ENCODE results near the gene MRFAP1. TPM values are rescaled to one million over a fixed set of nuclear protein-coding genes. Genes with fewer than 3 reads are reported as not detected.
"Not testable (repeated sequence)": the region's sequence is repeated elsewhere in the genome, so short reads cannot be mapped to it uniquely, and the experiment has no call there.

The MRFAP1 gene
- total RNA-seq, 2 experiments from 2014 or later = 91.3 to 107 TPM

- no peaks in the 10 kb centered on the region for H3K27me3 Mint-ChIP-seq
- POLR2A ChIA-PET = no interaction called here
- no peak for DNase-seq
- peaks cover 15% of the 10 kb centered on the region for H3K36me3 Mint-ChIP-seq (ENCODE audit: low read depth)
- peaks cover 11% of the 10 kb centered on the region for H3K4me1 Mint-ChIP-seq
- H3K4me3 Mint-ChIP-seq = no peak overlapping the region
- H3K27ac Mint-ChIP-seq = no peak overlapping the region
- H3K9me3 Mint-ChIP-seq = no peaks in the 10 kb centered on the region
- CTCF ChIA-PET = interaction anchor here (1.1 to 1.4 kb wide), 3 partner anchors 8 to 28 kb away, joined by 3 read pairs; no protein-coding TSS in a partner anchor
Measured at GRCh38 chr4:6647582-6648230, 7.2 kb downstream of the MRFAP1 start.

GRCh38 chr4:6649216-6649615 is 8.7 kb downstream of the MRFAP1 start:
- Mint-ChIP-seq H3K36me3 (ENCODE audit: low read depth) (peaks cover 3% of the 10 kb centered on the region), H3K27ac (no peak overlapping the region), H3K4me1 (no peaks in the 10 kb centered on the region), H3K9me3 (no peaks in the 10 kb centered on the region), H3K27me3 (no peaks in the 10 kb centered on the region), H3K4me3 (no peak overlapping the region)
- DNase-seq = no peak
- ChIA-PET POLR2A (no interaction called here), CTCF (no interaction called here)

- POLR2A ChIA-PET; H3K4me3 Mint-ChIP-seq; DNase-seq; H3K27me3 Mint-ChIP-seq; H3K27ac Mint-ChIP-seq; H3K4me1 Mint-ChIP-seq; H3K9me3 Mint-ChIP-seq; CTCF ChIA-PET; H3K36me3 Mint-ChIP-seq (ENCODE audit: low read depth): not testable (repeated sequence)
Measured at GRCh38 chr4:6654211-6654610, 13.7 kb downstream of the MRFAP1 start.

DNA sequence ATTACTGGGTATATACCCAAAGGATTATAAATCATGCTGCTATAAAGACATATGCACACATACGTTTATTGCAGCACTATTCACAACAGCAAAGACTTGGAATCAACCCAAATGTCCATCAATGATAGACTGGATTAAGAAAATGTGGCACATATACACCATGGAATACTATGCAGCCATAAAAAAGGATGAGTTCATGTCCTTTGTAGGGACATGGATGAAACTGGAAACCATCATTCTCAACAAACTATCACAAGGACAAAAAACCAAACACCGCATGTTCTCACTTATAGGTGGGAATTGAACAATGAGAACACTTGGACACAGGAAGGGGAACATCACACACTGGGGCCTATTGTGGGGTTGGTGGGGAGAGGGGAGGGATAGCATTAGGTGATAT is 14.8 kb downstream of the MRFAP1 start:
- not testable (repeated sequence) for H3K9me3 Mint-ChIP-seq; H3K27ac Mint-ChIP-seq; H3K4me3 Mint-ChIP-seq; DNase-seq; H3K36me3 Mint-ChIP-seq (ENCODE audit: low read depth)
- ChIA-PET POLR2A (interaction anchor here (0.5 kb wide), 1 partner anchor 1123 kb away, joined by 3 read pairs; no protein-coding TSS in a partner anchor), CTCF (interaction anchor here (0.9 to 1.0 kb wide), 2 partner anchors 8 to 9 kb away, joined by 3 to 4 read pairs; no protein-coding TSS in a partner anchor)
- Mint-ChIP-seq H3K27me3 (peaks cover 18% of the 10 kb centered on the region), H3K4me1 (peaks cover 10% of the 10 kb centered on the region)

DNA sequence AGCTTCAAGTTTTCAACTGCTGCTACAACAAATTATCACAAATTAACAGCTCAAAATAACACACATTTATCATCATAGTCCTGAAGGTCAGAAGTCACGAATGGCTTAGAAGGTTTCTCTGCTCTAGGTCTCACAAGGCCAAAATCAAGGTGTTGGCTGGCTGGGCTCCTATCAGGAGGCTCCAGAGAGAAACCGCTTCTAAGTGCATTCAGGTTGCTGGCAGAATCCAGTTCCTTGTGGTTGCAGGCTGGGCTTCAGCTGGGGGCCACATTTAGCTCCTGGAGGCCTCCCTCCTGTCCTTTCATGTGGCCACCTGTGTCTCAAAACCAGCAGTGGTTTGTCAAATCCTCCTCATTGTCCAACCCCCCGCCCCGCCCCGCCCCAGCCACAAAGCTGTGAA is 15.4 kb downstream of the MRFAP1 start:
- peaks cover 21% of the 10 kb centered on the region for H3K27me3 Mint-ChIP-seq
- H3K36me3 Mint-ChIP-seq (ENCODE audit: low read depth) = no peaks in the 10 kb centered on the region
- DNase-seq = no peak
- H3K27ac Mint-ChIP-seq = no peak overlapping the region
- ChIA-PET CTCF (interaction anchor here (0.6 to 1.0 kb wide), 5 partner anchors 8 to 251 kb away, joined by 3 to 4 read pairs (median 3); no protein-coding TSS in a partner anchor), POLR2A (interaction anchor here (0.5 kb wide), 1 partner anchor 1123 kb away, joined by 3 read pairs; no protein-coding TSS in a partner anchor)
- H3K4me1 Mint-ChIP-seq = peaks cover 10% of the 10 kb centered on the region
- no peak overlapping the region for H3K4me3 Mint-ChIP-seq
- H3K9me3 Mint-ChIP-seq = no peaks in the 10 kb centered on the region

DNA sequence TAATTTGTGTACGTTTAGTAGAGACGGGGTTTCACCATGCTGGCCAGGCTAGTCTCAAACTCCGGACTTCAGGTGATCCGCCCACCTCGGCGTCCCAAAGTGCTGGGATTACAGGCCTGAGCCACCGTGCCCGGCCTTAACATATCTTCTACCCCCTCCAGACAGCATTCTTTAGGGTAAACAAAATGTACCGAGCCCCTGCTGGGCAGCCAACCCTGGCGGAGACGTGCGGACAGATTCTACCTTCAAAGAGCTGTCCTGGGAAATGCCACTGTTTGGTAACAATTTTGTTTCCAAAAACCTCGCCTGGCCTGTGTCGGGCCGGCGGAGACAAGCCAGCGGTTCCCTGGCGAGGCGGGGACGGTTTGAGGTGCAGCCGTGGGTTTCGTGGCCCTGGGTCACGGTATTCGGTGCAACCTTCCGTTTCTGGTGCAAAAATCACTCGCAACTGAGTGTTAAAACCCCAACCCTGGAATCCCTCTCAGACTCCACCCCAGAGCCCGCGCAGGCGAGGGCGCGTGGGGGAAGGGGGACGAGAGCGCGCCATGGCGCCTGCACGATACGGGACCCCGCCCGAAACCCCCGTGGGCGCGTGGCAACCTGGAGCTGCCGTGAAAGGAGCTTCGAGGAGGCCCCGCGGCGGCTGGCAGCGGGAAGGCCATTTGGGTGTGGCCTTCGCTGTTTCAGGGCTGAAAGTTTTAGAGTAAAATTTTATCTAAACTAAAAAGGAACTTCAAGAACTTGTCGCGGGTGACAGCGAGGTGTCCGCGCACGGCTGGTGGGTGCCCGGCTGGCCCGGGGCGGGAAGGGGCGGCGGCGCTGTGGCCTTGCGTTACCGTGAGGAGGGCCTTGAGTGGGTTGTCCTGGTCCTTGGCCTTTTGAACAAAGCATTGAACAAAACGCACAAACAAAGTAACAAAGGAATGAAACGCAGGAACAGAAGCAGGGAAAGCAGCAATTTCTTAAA is 17.0 kb downstream of the MRFAP1 start:
- CTCF ChIA-PET = interaction anchor here (0.8 to 1.6 kb wide), 6 partner anchors 11 to 137 kb away, joined by 3 to 4 read pairs (median 3); no protein-coding TSS in a partner anchor
- POLR2A ChIA-PET = no interaction called here
- peaks cover 10% of the 10 kb centered on the region for H3K4me1 Mint-ChIP-seq
- no peak overlapping the region for H3K4me3 Mint-ChIP-seq
- no peak overlapping the region for H3K27ac Mint-ChIP-seq
- H3K9me3 Mint-ChIP-seq = no peaks in the 10 kb centered on the region
- DNase-seq = no peak
- H3K27me3 Mint-ChIP-seq = peaks cover 35% of the 10 kb centered on the region
- no peaks in the 10 kb centered on the region for H3K36me3 Mint-ChIP-seq (ENCODE audit: low read depth)

- H3K9me3 Mint-ChIP-seq = no peaks in the 10 kb centered on the region
- DNase-seq = no peak
- H3K36me3 Mint-ChIP-seq (ENCODE audit: low read depth) = no peaks in the 10 kb centered on the region
- peaks cover 41% of the 10 kb centered on the region for H3K27me3 Mint-ChIP-seq
- POLR2A ChIA-PET = no interaction called here
- H3K27ac Mint-ChIP-seq = no peak overlapping the region
- peaks cover 10% of the 10 kb centered on the region for H3K4me1 Mint-ChIP-seq
- CTCF ChIA-PET = interaction anchor here (1.0 to 2.1 kb wide), 5 partner anchors 11 to 85 kb away, joined by 3 to 8 read pairs (median 3); no protein-coding TSS in a partner anchor
- peak overlapping the region; percentile 30 for H3K4me3 Mint-ChIP-seq
Measured at GRCh38 chr4:6658209-6658595, 17.7 kb downstream of the MRFAP1 start.

GRCh38 chr4:6658597-6659075 is 18.2 kb downstream of the MRFAP1 start:
- no peaks in the 10 kb centered on the region for H3K36me3 Mint-ChIP-seq (ENCODE audit: low read depth)
- peaks cover 46% of the 10 kb centered on the region for H3K27me3 Mint-ChIP-seq
- ChIA-PET CTCF (interaction anchor here (0.5 to 2.1 kb wide), 11 partner anchors 12 to 412 kb away, joined by 3 to 8 read pairs (median 3); partner anchors contain the start of gene MRFAP1), POLR2A (interaction anchor here (0.9 kb wide), 1 partner anchor 16 kb away, joined by 3 read pairs; a partner anchor contains a TSS)
- H3K9me3 Mint-ChIP-seq = no peaks in the 10 kb centered on the region
- H3K4me1 Mint-ChIP-seq = peaks cover 10% of the 10 kb centered on the region
- peak; percentile 21 for DNase-seq
- H3K4me3 Mint-ChIP-seq = peak overlapping the region; percentile 30
- no peak overlapping the region for H3K27ac Mint-ChIP-seq

- no peaks in the 10 kb centered on the region for H3K9me3 Mint-ChIP-seq
- peaks cover 10% of the 10 kb centered on the region for H3K4me1 Mint-ChIP-seq
- no peak overlapping the region for H3K27ac Mint-ChIP-seq
- peaks cover 49% of the 10 kb centered on the region for H3K27me3 Mint-ChIP-seq
- CTCF ChIA-PET = interaction anchor here (0.6 to 2.1 kb wide), 6 partner anchors 14 to 1539 kb away, joined by 3 to 8 read pairs (median 3); partner anchors contain the start of gene MRFAP1
- DNase-seq = no peak
- no peaks in the 10 kb centered on the region for H3K36me3 Mint-ChIP-seq (ENCODE audit: low read depth)
- POLR2A ChIA-PET = no interaction called here
- no peak overlapping the region for H3K4me3 Mint-ChIP-seq
Measured at GRCh38 chr4:6659897-6660296, 19.4 kb downstream of the MRFAP1 start.

DNA sequence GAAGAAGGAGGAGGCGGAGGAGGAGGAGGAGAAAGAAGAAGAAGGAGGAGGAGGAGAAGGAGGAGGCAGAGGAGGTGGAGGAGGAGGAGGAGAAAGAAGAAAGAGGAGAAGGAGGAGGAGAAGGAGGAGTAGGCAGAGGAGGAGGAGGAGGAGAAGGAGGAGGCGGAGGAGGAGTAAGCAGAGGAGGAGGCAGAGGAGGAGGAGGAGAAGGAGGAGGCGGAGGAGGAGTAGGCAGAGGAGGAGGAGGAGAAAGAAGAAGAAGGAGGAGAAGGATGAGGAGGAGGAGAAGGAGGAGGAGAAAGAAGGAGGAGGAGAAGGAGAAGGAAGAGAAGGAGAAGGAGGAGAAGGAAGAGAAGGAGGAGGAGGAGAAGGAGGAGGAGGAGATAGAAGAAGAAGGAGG is 19.9 kb downstream of the MRFAP1 start:
- Mint-ChIP-seq H3K27ac (no peak overlapping the region), H3K27me3 (peaks cover 49% of the 10 kb centered on the region), H3K4me1 (peaks cover 10% of the 10 kb centered on the region), H3K36me3 (ENCODE audit: low read depth) (no peaks in the 10 kb centered on the region), H3K4me3 (no peak overlapping the region), H3K9me3 (no peaks in the 10 kb centered on the region)
- no peak for DNase-seq
- CTCF ChIA-PET = interaction anchor here (0.8 to 2.1 kb wide), 4 partner anchors 14 to 109 kb away, joined by 3 to 8 read pairs (median 5); partner anchors contain the start of gene MRFAP1
- POLR2A ChIA-PET = no interaction called here

DNA sequence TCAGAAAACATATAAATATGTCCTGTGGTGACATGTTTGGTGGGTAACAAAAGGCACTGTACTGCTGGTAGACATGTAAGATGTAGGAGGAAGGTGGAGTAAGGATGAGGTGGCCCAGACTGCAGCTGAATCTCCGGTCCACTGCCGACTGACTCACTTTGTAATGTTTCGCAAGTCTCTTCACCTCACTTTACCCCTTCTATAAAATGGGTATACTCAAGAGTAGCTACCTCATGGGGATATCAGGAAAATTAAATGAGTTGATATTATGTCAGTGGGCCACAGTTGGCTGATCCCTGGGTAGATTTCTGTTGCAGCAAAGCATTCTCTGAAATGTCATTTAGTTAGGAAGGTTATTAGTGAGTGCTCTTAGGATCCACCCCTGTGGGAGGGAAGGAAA is 22.1 kb downstream of the MRFAP1 start:
- H3K4me3 Mint-ChIP-seq = no peak overlapping the region
- no peak overlapping the region for H3K27ac Mint-ChIP-seq
- H3K27me3 Mint-ChIP-seq = peaks cover 49% of the 10 kb centered on the region
- H3K36me3 Mint-ChIP-seq (ENCODE audit: low read depth) = no peaks in the 10 kb centered on the region
- ChIA-PET POLR2A (no interaction called here), CTCF (interaction anchor here (0.5 to 2.1 kb wide), 9 partner anchors 9 to 241 kb away, joined by 3 to 11 read pairs (median 3); partner anchors contain the start of gene MRFAP1)
- no peak for DNase-seq
- H3K4me1 Mint-ChIP-seq = peaks cover 10% of the 10 kb centered on the region
- H3K9me3 Mint-ChIP-seq = no peaks in the 10 kb centered on the region

DNA sequence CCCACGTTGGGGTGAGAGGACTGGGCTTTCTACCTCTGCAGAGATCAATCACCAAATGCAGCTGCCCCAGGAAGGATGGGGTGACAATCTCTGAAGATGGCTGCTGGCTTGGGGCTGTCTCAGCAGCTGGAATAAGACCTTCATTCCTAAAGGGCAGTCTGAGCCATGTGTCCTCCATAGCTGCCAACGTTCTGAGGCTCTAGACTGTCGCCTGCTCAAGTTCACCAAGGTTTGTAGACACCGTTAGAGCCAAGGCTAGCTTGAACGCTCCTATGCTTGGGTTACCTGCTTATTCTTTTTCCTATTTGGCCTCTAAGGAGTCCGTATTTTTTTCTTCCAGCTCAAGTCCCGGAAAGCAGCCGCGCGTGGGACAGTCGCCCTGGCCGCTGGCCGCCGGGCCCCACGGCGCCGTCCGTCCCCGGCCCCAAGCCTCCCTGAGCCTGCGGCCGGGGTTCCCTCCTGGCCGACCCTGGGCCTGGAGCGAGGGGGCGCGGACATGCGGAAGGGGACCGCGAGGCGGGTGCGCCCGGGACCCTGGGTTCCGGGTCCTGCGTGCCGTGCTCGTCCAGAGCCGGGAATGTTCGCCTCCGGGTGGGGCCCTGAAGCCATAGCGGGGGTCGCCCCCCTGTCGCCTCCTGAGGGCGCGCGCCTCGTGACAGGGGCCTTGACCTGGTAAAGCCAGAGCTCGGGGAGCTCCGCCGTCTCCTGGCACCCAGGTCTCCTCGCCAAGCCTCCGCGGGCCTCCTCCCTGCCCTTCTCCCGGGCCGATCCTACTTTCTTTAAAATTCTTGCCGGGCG is 23.3 kb downstream of the MRFAP1 start:
- POLR2A ChIA-PET = interaction anchor here (0.9 kb wide), 1 partner anchor 10 kb away, joined by 9 read pairs; a partner anchor contains a TSS
- Mint-ChIP-seq H3K4me1 (peaks cover 4% of the 10 kb centered on the region), H3K36me3 (ENCODE audit: low read depth) (no peaks in the 10 kb centered on the region), H3K4me3 (peak overlapping the region; percentile 8), H3K9me3 (no peaks in the 10 kb centered on the region), H3K27ac (no peak overlapping the region), H3K27me3 (peaks cover 43% of the 10 kb centered on the region)
- DNase-seq = no peak
- CTCF ChIA-PET = interaction anchor here (0.6 to 2.1 kb wide), 13 partner anchors 8 to 1557 kb away, joined by 3 to 11 read pairs (median 4); partner anchors contain the start of genes BLOC1S4 and MRFAP1

Data from activated CD4-positive, alpha-beta T cell treated with anti-CD3 and anti-CD28 coated beads, Interleukin-2, amount 10 ng/mL, durations not matched to agents 7 days and 5 days (primary cell).